ENCODE measurements around the gene GRPEL2. TPM values are rescaled to one million over a fixed set of nuclear protein-coding genes. Genes with fewer than 3 reads are reported as not detected.

Gene GRPEL2
- total RNA-seq, 1 experiment from 2014 or later, result 22.0 TPM

Other genes starting within 250 kb of the GRPEL2 start
- not detected in 2 replicates for gene ABLIM3, start 204.0 kb upstream of the GRPEL2 start, total RNA-seq (2014; rRNA removed; shearing (Covaris generic); ENCODE audit: low replicate concordance)
- gene AFAP1L1, start 73.6 kb upstream of the GRPEL2 start, total RNA-seq (2014; rRNA removed; shearing (Covaris generic); ENCODE audit: low replicate concordance), result 1.6 TPM in 1 of 2 replicates, not detected in the other
- 18.4 and 51.6 TPM in 2 replicates for gene PCYOX1L, start 12.5 kb downstream of the GRPEL2 start, total RNA-seq (2014; rRNA removed; shearing (Covaris generic); ENCODE audit: low replicate concordance)
- not detected in 2 replicates for gene IL17B, start 33.8 kb downstream of the GRPEL2 start, total RNA-seq (2014; rRNA removed; shearing (Covaris generic); ENCODE audit: low replicate concordance)
- 193 and 274 TPM in 2 replicates for gene CSNK1A1, start 205.9 kb downstream of the GRPEL2 start, total RNA-seq (2014; rRNA removed; shearing (Covaris generic); ENCODE audit: low replicate concordance)
- 17.0 and 30.0 TPM in 2 replicates for gene ARHGEF37, start 236.0 kb downstream of the GRPEL2 start, total RNA-seq (2014; rRNA removed; shearing (Covaris generic); ENCODE audit: low replicate concordance)